ENCODE data around the gene CD8B. TPM values are rescaled to one million over a fixed set of nuclear protein-coding genes. Genes with fewer than 3 reads are reported as not detected.

The CD8B gene
- polyA plus RNA-seq, 1 of the 3 experiments (the other 2 are of a cell fraction), result not detected

DNA sequence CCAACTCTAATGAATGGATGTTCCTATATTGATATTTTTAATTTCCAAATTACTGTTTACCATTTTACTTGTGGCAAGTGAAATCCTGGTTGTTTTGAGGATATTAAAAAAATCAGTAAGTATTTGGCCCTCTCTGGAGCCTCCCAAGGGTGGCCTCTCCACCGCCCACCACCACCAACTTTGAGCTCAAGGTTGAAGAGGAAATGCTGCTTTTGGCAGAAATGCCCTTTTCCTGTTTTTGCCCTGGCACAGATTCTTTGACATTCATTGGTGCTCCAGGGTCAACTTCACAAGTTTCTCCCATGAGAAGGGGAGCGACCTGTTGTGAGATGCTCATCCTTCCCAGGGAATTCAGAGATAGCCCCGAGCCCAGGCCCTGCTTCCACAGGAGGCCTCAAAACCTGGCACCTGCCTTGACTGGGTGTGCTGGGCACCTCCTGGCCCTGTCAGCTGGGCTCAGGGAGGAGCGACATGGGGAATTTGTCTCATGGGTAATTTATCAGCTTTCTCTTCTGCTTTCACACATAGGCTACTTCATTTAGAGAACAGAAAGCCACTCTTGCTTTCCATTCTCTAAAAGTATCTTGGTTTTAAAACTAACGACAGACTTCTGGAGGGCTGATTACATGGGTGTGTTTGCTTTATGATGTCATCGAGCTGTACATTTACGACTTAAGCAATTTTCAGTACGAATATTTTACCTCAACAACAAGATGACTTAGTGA lies 77.9 kb downstream of the CD8B start:
- TF ChIP-seq JUND (IDR thresholded peaks at IDR 0.05) (no peak), PBX3 (IDR thresholded peaks at IDR 0.05) (no peak), TEAD4 (IDR thresholded peaks at IDR 0.05; ENCODE audit: borderline replicate concordance, insufficient read depth) (no peak), RCOR1 (IDR thresholded peaks at IDR 0.05; ENCODE audit: low read length) (no peak), MEF2A (IDR thresholded peaks at IDR 0.05; ENCODE audit: borderline replicate concordance, low read depth) (no peak), EP300 (IDR thresholded peaks at IDR 0.05; ENCODE audit: borderline replicate concordance in 1 of 2, low read depth in 1 of 2, low read length in 1 of 2) (no peak), TAF1 (IDR thresholded peaks at IDR 0.05; ENCODE audit: borderline replicate concordance, low read depth, low read length) (no peak), GABPA (IDR thresholded peaks at IDR 0.05; ENCODE audit: low read depth) (no peak), RAD21 (IDR thresholded peaks at IDR 0.05; ENCODE audit: low read length) (no peak), SMC3 (IDR thresholded peaks at IDR 0.05; ENCODE audit: low read depth, low read length) (no peak), USF2 (IDR thresholded peaks at IDR 0.05; ENCODE audit: borderline replicate concordance, low read depth, low read length) (no peak), NRF1 (IDR thresholded peaks at IDR 0.05; ENCODE audit: low read depth, low read length) (no peak), POLR2AphosphoS5 (IDR thresholded peaks at IDR 0.05; ENCODE audit: low read depth, low read length) (no peak), FOSL2 (IDR thresholded peaks at IDR 0.05; ENCODE audit: borderline replicate concordance, low read depth) (no peak), NFIC (IDR thresholded peaks at IDR 0.05; ENCODE audit: borderline replicate concordance) (no peak), EZH2phosphoT487 (IDR thresholded peaks at IDR 0.05; ENCODE audit: borderline replicate concordance, low read depth) (no peak), RXRA (IDR thresholded peaks at IDR 0.05; ENCODE audit: borderline replicate concordance, low read depth) (no peak)
- TF ChIP-seq, protein P1, sequence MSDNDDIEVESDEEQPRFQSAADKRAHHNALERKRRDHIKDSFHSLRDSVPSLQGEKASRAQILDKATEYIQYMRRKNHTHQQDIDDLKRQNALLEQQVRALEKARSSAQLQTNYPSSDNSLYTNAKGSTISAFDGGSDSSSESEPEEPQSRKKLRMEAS (IDR thresholded peaks at IDR 0.05; ENCODE audit: low read depth), result no peak
- TF ChIP-seq, protein P2, sequence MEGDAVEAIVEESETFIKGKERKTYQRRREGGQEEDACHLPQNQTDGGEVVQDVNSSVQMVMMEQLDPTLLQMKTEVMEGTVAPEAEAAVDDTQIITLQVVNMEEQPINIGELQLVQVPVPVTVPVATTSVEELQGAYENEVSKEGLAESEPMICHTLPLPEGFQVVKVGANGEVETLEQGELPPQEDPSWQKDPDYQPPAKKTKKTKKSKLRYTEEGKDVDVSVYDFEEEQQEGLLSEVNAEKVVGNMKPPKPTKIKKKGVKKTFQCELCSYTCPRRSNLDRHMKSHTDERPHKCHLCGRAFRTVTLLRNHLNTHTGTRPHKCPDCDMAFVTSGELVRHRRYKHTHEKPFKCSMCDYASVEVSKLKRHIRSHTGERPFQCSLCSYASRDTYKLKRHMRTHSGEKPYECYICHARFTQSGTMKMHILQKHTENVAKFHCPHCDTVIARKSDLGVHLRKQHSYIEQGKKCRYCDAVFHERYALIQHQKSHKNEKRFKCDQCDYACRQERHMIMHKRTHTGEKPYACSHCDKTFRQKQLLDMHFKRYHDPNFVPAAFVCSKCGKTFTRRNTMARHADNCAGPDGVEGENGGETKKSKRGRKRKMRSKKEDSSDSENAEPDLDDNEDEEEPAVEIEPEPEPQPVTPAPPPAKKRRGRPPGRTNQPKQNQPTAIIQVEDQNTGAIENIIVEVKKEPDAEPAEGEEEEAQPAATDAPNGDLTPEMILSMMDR (IDR thresholded peaks at IDR 0.05), result no peak
- Histone ChIP-seq H3K27ac (ENCODE audit: low read depth in 2 of 2, low read length in 1 of 2) (no peak overlapping the region), H3F3A (replicated peaks; ENCODE audit: insufficient read depth) (no peaks in the 10 kb centered on the region), H2AFZ (ENCODE audit: low read depth) (no peak overlapping the region), H3K9me3 (no peaks in the 10 kb centered on the region), H3K36me3 (replicated peaks in 1 of 2; ENCODE audit: control insufficient read depth in 1 of 2, insufficient read depth in 2 of 2, low read length in 1 of 2) (no peaks in the 10 kb centered on the region), H3K79me2 (ENCODE audit: insufficient read depth) (no peaks in the 10 kb centered on the region), H3K4me1 (ENCODE audit: control insufficient read depth in 1 of 2, insufficient read depth in 2 of 2, low read depth in 1 of 2, low read length in 1 of 2) (no peaks in the 10 kb centered on the region), H3K9me2 (no peaks in the 10 kb centered on the region), H3K27me3 (ENCODE audit: insufficient read depth) (peaks cover 11% of the 10 kb centered on the region; the same call in 1 of the 2 replicates), H3K4me2 (no peak overlapping the region), H3K4me3 (ENCODE audit: low read depth in 2 of 2, low read length in 1 of 2) (no peak overlapping the region), H3K9ac (no peak overlapping the region), H4K20me1 (ENCODE audit: insufficient read depth) (no peaks in the 10 kb centered on the region)
- ChIA-PET CTCF (interaction anchor here (0.9 to 2.1 kb wide), 2 partner anchors 22 to 24 kb away, joined by 3 to 5 read pairs; no protein-coding TSS in a partner anchor), POLR2A (no interaction called here)
- WGBS (ENCODE audit: low lambda C conversion rate), result 59% methylated on average over 7 of the region's 8 CpGs
- DNase-seq, result no peak

Data from SK-N-SH (cell line).